Left lobe of liver (tissue), 2 donors: ENCODE measurements around the gene SLCO3A1. TPM values are rescaled to one million over a fixed set of nuclear protein-coding genes. Genes with fewer than 3 reads are reported as not detected.

Source experiments
- ATAC-seq: fragments of 200-7000 bp; cut with Tn5 transposase; one replicate; pipeline ENCODE4 v1.9.1; 2020; ENCODE audit warnings: mild to moderate bottlenecking, moderate library complexity
- DNase-seq: peaks from one replicate; pipeline ENCODE4 v3.0.0-alpha.2; 2020; ENCODE audit warnings: low spot score
- total RNA-seq: library from RNA; stranded (reverse); gene quantifications from one replicate; pipeline ENCODE4 v1.2.1, GENCODE V29; 2021
- donor health status: DM: no; HTN: no; CAD: no; lungs with moderate emphysema.
- donor health status: DM: no; HTN: yes; CAD: no.

Gene SLCO3A1
- total RNA-seq, 1 donor from 2014 or later, result 3.4 TPM

DNA sequence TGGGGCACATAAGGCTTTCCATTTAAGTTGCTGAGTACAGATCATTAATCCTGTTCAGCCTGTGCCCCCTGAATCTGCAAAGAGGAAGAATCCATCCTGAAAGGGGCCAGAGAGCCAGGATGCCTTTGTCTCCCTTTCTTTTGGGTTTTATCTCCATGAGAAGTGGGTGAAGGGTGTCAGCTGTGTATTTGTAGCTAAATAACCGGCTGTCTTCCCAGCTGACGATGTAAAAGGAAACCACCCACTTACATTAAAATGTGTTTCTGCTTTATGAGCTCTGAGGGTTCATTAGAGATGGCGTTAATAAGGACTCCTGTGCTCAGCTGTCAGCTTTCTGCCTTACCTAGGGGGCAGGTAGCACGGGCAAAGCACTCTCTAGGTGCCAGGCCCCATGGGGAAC lies 83.4 kb downstream of the SLCO3A1 start:
- DNase-seq, result no peak
- ATAC-seq, result no peak

DNA sequence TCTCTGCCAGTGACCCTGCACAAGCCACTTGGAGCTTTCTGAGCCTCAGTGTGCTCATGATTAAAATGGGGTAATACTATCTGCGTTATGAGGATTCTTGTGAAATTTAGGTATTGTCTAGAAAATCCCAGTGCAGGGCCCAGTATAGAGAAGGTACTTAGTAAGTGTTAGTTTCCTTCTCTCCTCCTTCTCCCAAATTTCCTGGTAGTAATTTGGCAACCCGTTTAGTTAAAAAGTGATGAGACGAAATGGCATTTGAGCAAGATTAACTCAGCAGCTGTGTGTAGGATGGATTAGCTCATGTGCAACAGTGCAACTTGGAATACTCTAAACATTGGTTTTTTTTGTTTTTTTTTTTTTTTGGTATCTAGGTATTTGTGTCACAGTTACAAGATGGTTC lies 84.6 kb downstream of the SLCO3A1 start:
- no peak for ATAC-seq
- DNase-seq, result no peak

DNA sequence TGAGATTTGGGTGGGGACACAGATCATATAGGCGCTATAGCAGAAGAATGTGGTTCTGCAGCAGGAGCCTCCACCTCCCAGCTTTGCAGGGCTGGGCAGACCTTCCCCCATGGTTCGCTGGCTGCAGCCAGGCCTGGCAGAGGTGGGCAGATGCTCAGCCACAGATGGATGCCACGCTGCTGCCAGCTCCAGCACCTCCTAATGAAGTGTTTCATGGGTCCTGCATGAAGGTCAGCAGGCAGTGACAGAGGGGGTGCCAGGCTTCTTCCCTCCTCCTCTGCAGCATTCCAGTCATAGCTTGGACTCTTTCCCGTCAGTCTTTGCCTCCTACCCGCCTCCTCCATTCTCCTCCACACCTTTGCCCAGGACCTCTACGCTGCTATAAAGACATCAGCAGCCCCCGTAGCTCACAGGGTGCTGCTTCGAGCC lies 85.9 kb downstream of the SLCO3A1 start:
- ATAC-seq, result no peak
- no peak for DNase-seq

DNA sequence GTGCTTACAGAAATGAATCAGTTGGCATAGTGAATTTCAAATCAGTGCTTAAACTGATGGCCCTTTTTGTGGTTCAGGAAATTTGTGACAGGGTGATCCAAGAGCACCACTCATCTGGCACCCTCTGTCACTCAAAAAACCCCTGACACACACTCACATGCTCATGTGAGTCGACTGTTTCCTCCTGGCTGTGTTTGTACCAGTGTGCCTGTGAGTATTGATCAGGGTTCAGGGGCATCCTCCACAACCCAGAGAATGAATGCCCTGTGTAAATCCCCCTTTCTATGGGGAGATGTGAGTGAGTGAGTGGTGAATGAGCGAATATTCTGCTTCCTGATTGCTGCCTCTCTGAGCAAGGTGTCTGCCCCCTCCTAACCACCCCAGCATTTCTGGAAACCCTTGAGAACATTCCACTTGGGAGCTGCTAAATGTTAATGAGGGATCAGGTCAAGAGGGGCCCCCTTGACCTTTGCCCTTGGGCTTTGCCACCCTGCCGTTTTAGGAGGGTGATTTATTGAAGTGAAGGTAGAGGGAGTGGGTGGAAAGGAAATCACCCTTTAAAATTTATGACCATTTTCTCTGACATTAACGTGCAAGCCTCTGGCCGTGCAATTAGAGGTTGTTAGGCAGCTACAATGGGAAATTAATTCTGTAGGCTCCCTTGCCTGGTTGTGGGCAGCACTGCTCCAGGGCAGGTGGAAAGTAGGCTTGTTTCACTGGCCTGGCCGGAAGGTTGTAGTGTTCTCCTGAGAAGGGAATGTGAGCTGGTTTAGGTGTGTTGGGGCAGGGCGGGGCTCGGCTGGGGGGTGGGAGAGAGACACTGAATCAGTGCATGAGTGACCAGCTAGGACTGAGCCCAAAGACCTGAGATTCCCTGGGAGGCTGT lies 87.2 kb downstream of the SLCO3A1 start:
- ATAC-seq, result no peak
- no peak for DNase-seq

DNA sequence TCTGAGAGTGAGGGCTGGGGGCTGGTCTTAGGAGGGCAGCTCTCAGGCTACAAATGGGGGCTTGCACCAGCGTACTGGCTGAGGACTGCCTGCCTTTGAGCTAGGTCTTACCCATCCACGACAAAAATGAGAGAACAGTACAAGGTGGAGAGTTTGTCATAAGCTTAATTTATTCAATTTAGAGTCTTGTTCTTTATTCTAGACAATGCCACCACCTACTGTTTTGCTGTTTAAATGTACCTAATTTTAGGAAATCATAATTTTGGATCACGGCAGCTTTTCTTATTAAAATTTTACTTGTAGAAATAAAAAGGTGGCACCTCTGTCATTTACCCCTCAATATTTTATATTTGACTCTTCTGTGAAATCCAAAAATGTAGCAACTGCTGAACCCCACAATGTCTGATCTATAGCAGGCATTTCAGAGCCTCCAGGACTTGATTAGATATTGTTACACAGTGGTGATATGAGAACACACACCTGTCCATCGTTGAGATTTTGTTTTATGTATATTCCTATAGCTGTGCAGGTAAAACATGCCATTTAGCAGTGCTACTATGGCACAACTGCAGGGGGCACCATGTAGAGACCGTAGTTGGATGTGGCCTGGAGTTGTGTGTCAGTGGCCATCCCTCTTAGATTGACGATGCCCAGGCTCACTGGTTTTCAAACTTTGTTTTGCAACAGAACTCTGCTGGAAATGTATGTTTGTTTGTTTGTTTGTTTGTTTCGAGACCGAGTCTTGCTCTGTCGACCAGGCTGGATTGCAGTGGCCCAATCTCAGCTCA lies 88.6 kb downstream of the SLCO3A1 start:
- ATAC-seq (no peak), DNase-seq (no peak)

DNA sequence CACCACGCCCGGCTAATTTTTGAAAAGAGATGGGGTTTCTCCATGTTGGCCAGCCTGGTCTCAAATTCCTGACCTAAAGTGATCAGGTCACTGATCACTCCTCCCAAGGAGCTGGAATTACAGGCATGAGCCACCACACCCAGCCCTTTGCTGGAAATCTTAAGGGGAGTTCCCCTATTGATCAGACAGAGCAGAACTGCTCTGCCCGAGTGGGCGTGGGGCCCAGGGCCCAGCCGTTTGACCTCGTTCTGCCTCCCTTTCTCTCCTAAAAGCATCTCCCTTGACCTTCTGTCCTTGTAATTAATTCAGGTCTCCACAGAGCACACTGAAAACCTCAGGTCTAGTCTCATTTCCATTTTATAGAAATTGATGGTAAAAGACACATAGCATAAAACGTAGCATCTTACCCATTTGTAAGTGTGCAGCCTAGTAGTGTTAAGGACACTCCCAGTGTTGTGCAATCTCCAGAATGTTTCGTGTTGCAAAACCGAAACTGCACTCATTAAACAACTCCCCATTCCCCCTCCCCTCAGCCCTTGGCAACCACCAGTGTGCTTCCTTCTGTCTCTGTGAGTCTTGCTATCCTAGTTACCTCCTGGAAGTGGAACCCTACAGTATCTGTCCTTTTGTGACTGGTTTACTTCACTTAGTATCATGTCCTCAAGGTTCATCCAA lies 89.3 kb downstream of the SLCO3A1 start:
- ATAC-seq, result peak; percentile 92
- peak; percentile 85 for DNase-seq

DNA sequence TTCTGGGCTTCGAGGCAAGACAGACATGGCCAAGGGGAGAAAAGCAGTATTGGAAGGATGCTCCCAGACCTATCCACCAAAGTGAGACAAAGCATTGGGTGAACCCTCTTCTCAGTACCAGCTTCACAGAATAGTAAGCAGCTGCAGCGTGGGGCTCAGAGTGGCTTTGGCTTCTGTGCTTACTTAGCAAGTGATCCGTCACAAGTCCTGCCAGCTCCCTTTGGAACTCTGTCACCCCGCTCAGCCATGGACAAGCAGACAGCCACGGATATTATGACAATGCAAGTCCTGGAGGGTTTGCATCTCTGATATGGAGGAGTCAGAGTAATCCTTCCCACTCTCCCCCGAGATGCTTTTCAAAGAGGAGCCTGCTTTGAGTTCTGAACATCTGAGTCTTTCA lies 90.8 kb downstream of the SLCO3A1 start:
- ATAC-seq (no peak), DNase-seq (no peak)

DNA sequence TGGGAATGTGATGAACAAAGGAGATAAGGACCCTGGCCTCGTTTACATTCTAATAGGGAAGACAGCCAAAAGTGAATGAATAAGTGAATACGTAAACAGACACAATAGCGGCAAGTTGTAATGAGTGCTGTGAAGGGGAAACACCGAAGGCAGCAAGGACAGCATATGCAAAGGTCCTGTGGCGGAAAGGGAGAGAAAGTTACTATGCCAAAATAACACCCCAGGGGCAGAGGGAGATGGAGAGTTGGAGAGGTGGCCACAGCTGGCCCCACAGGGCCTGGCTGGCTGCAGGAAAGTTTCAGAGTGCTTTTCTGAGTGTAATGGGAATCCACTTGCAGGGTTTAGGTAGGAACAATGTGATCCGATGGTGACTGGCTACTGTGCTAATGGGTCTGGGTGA lies 91.9 kb downstream of the SLCO3A1 start:
- ATAC-seq (no peak), DNase-seq (no peak)

DNA sequence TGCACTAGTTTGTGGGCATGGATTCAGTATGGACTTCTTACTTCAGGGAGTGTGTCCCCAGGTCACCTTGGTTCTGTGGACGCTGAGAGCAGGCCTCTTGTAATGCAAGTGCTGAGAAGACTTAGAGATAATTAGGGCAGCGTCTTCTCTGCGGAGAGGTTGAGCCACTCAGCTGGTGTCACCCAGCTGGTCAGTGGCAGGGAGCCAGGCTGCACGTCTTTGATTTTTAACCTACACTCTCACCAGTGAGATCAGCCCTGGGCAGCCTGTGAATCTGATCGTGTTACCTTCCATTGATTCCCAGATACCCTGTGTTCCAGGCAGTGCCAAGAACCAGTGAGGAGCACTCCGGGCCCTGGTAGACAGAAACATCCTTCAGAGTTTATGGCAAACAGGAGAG lies 92.6 kb downstream of the SLCO3A1 start:
- ATAC-seq, result no peak
- DNase-seq, result no peak

DNA sequence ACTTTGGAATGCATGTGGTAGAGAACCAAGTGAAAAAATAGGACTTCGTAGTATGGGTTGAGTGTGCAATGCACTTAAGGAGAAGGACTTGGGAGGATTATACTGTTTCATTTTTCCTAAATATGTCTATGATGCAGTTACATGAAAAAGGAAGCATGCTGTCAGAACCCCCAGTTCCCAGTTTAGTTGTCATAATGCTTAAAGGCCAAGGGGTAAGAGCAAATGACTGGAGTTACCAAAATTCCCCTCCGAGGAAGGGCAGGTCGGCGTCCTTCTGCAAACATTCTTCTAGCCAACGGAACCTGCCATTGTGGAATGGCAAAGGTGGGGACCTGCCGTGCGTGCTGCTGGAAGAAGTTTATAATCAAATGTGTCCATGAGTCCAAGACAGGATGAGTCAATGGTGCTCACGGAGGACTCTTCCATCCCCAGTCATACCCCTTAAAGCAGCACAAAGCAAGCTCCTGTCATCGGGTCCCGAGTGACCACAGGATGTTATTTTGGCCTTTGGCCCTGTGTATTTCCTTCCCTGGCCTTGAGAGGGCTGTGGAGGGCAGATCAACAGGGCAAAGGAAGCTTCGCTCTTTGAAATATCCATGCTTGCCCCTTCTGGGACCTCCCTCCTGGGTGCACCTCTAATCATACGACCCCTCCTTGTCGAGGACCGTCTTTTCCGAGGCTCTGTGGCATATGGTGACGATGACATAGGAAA lies 93.2 kb downstream of the SLCO3A1 start:
- ATAC-seq (peak; percentile 38), DNase-seq (no peak)

DNA sequence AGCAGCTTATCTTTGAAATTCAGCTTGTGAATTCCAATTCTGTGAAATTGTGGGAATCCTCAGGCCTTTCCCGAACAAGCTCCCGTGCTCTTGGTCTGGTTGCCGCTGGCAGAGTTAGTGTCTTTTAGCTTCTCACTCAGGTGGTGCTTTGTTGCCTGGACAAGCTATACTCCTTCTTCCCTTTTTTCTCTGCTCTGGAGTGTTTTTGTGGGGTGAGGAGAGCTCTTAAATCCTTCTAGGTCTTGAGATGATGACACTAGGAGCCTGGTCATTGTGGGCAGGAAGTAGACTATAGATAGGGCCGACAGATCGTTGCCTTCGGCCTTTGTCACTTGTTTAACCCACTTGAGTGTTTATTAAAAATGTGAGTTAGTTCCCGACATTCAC lies 93.8 kb downstream of the SLCO3A1 start:
- DNase-seq (no peak), ATAC-seq (no peak)

DNA sequence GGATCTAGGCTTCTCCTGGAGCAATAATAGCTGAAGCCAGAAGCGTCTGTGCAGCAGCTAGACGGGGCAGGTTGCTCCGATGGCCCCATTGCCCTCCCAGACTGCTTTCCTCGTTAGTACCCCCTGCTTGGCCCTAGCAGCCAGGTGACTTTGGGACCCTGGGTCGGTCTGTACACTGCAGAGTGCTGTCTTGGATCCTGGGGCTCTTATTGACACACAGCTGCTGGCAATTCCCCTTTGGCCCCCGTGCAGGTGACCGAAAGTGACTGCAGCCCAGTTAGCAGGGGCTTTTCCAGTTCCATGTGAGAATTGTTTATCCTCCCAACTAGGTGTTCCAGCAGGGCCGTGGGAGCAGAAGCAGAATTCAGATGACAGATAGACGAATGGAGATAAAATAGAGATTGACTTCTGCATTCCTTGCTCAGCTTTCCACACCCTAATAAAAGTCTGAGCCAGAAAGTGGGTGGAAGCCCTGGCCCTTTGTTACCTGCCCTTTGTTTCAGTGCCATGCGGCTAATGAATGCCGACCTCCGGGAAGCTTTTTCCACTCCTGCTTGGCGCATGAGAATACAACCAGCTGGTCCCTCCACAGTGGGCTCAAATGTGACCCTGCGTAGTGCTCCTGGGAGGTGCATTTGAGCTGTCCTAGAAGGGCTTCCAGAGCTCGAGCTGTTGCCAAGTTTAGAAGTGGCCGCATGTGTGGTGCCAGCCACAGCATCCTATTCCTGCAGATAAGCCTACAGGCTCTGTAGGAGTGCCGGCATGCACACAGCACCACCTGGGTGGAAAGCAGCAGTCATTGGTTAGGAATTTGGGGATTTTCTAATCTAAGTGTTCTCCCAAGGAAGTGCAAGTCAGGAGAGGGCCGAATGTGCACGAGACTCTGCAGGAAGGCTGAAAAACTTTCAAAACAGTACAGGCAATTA lies 94.4 kb downstream of the SLCO3A1 start:
- no peak for DNase-seq
- ATAC-seq, result no peak

GRCh38 chr15:91949361-91949760 lies 95.9 kb downstream of the SLCO3A1 start:
- ATAC-seq, result no peak

DNA sequence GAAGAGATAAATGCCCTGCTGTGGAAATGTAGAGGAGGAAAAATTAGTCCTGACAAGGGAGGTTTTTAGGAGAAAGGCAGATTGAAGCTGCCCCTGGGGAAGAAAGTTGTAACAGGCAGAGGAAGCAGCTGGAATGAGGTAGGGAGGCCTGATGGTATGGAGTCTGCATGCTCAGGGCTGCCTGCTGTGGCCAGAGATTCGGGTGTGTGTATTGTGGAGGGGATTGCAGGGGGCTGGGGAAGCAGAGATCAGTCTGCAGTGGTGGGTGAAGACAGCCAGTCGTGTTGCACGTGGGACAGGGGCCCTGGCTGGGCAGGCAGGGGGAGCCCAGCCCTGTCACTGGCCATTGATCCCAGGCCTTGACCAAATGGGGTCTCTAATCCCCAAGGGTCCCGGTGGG lies 96.5 kb downstream of the SLCO3A1 start:
- ATAC-seq (no peak), DNase-seq (no peak)

More at GRCh38 chr15:91949361-91949760, 95.9 kb downstream of the SLCO3A1 start:
- no peak for DNase-seq

GRCh38 chr15:91950631-91951329 lies 97.3 kb downstream of the SLCO3A1 start:
- no peak for ATAC-seq
- DNase-seq, result no peak

DNA sequence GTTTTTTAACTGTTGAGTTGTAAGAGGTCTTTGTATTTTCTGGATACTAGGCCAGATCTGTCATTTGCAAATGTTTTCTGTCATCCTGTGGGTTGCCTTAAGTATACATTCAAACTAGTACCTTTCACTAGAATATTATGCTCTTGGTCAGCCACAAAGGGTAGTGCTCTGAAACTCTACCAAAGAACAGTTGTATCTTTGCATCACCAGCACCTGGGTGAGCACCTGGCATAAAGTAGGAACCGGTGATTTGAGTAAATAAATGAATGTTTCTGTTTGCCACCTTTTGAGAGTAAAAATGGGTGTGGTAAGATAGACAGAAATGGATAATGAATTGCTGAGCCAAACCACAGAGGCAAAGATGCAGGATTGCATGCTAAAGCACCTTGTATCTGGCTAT lies 98.7 kb downstream of the SLCO3A1 start:
- no peak for ATAC-seq
- DNase-seq, result no peak

DNA sequence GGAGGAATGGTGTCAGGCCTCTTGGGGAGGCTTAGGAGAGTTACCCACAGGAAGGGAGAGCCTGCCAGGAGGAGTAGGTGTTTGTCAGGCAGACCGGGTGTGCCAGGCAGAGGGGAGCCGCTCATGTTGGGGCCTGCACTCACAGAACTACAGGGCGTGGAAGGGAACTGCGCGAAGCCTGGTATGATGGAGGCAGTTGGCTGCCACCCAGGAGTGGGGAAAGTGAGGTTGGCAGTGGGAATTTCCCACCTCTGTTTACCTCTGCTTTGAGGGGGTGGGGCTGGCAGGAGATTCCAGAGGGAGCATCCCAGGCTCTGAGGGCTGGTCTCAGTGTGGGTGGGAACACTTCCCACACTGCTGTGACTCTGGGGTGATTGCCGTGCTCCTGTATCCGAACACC lies 99.9 kb downstream of the SLCO3A1 start:
- ATAC-seq (no peak), DNase-seq (no peak)

GRCh38 chr15:91954292-91954691 lies 100.8 kb downstream of the SLCO3A1 start:
- no peak for DNase-seq
- peak; percentile 28 for ATAC-seq

DNA sequence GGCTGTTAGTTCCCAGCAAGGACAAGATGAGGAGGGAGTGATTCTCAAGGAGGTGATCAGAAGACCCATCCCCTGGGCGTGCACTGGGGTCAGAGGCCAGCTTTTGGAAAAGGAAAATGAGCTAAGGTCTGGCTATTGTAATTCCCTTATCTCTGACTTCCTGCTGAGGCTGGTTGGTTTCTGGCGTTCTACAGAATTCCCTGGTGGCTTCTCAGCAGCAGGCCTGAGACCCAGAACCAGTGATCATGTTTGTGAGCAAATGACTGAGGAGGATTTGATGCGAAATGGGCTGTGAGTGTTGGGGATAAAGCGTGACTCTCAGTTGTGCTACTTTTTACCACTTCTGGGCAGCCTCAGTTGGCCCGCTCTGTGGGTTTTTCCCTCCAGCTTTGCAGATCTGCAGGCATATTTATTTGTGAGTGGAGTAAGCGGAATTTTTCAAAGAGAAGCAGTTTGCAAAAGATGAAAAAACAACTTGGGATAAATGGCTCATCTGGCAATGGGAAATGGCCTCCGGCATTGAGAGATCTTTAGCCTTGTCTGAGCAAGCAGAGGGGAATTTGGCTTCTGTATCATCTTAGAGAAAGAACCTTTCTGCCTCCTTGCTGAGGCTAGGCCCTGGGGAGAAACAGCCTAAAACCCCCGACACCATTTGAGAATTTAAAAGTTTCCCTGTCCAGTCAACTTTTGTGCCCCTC lies 102.7 kb downstream of the SLCO3A1 start:
- peak; percentile 41 for ATAC-seq

More for the DNA sequence above, 102.7 kb downstream of the SLCO3A1 start:
- DNase-seq, result no peak
